HEK293 (cell line): ENCODE results near the gene ABLIM3.

Experiments used
- ZBTB17 ChIP-seq: fragments of 450-650 bp; formaldehyde crosslinking; IDR thresholded peaks from 2 replicates; pipeline ENCODE4 v1.5.1; 2016; ENCODE audit warnings: missing biosample characterization, missing genetic modification characterization
- ZNF274 ChIP-seq, 2 experiments: fragments of 200-500 bp in 1 of 2; fragments of 450-650 bp in 1 of 2; sonication (Bioruptor generic) in 1 of 2; formaldehyde crosslinking in 1 of 2; IDR thresholded peaks; 2 replicates each; pipeline versions ENCODE4 v1.5.1 to v1.6.1; 2014 to 2016; ENCODE audit warnings: borderline replicate concordance in 1 of 2, inconsistent platforms in 1 of 2, low read length in 1 of 2, missing biosample characterization in 1 of 2, missing genetic modification characterization in 1 of 2
- ZNF513 ChIP-seq: fragments of 450-650 bp; IDR thresholded peaks from 2 replicates; pipeline ENCODE4 v1.5.1; 2018; ENCODE audit warnings: missing biosample characterization, missing genetic modification characterization

- no peak for TF ChIP-seq ZBTB17 (tag by site-specific recombination)
- no peak for TF ChIP-seq ZNF274 (IDR thresholded peaks at IDR 0.05; ENCODE audit: low read length)
- no peak for TF ChIP-seq ZNF274 (tag by site-specific recombination; IDR thresholded peaks at IDR 0.05; ENCODE audit: borderline replicate concordance)
- TF ChIP-seq ZNF513 = no peak
Observed at GRCh38 chr5:149217096-149217802, 76.0 kb downstream of the ABLIM3 start.
